ENCODE data around the gene KIF22.
A peak's percentile ranks its signal among the peaks of the same experiment; 100 is the strongest.

The KIF22 gene

GRCh38 chr16:29804455-29805231 is 14.1 kb downstream of the KIF22 start:
- no peak for DNase-seq

- DNase-seq: peak; percentile 98
Observed at GRCh38 chr16:29805232-29806098, 14.9 kb downstream of the KIF22 start.

- DNase-seq: no peak
Observed at GRCh38 chr16:29806099-29806579, 15.6 kb downstream of the KIF22 start, which contains the start of gene MAZ. Gene MAZ (plus strand): TSS chr16:29806529. CDS start chr16:29806702, 173 bp downstream.

- peak; percentile 69 for DNase-seq
Observed at GRCh38 chr16:29806641-29807425, 16.3 kb downstream of the KIF22 start.

GRCh38 chr16:29807426-29808218 is 17.1 kb downstream of the KIF22 start:
- DNase-seq: peak; percentile 87

- peak; percentile 43 for DNase-seq
Observed at GRCh38 chr16:29808219-29808900, 17.8 kb downstream of the KIF22 start.

GRCh38 chr16:29809031-29809747 is 18.6 kb downstream of the KIF22 start:
- peak; percentile 9 for DNase-seq

GRCh38 chr16:29809850-29810698 is 19.5 kb downstream of the KIF22 start:
- DNase-seq: peak; percentile 30

- no peak for DNase-seq
Observed at GRCh38 chr16:29810699-29811169, 20.2 kb downstream of the KIF22 start.

GRCh38 chr16:29811170-29811895 is 20.8 kb downstream of the KIF22 start:
- peak; percentile 77 for DNase-seq

GRCh38 chr16:29811896-29812665 is 21.5 kb downstream of the KIF22 start, which contains the start of gene PRRT2:
Gene PRRT2 (plus strand): TSS chr16:29812193. CDS start chr16:29813055, 862 bp downstream.
- peak; percentile 47 for DNase-seq

- DNase-seq: no peak
Observed at GRCh38 chr16:29812754-29813643, 22.4 kb downstream of the KIF22 start.

GRCh38 chr16:29813644-29814562 is 23.4 kb downstream of the KIF22 start:
- DNase-seq: no peak

GRCh38 chr16:29814592-29814991 is 24.0 kb downstream of the KIF22 start:
- DNase-seq: no peak

GRCh38 chr16:29815032-29815721 is 24.6 kb downstream of the KIF22 start:
- DNase-seq: peak; percentile 14

Measured in stimulated activated CD4-positive, alpha-beta T cell treated with anti-CD3 and anti-CD28 coated beads, Interleukin-4, amount 100 ng/mL, for 24 hours (primary cell).